Keratinocyte (primary cell): ENCODE data around the gene AIFM2. TPM values are rescaled to one million over a fixed set of nuclear protein-coding genes. Genes with fewer than 3 reads are reported as not detected.

ENCODE experiments used
- DNase-seq: peaks from one replicate; pipeline ENCODE4 v3.0.0-alpha.2; 2011; ENCODE audit warnings: low read depth, missing footprints, low spot score
- FAIRE-seq: peaks from 2 replicates; lab custom pipeline; 2011; peaks lifted over from hg19 to GRCh38; lab: Jason Lieb, UNC
- H2AFZ ChIP-seq: 2 replicates; pipeline ENCODE4 v1.6.0; 2012; ENCODE audit warnings: low read length, control low read depth, inconsistent platforms; ENCODE audit not compliant: control insufficient read depth
- H3K27ac ChIP-seq: 2 replicates; pipeline ENCODE4 v1.5.1; 2011; ENCODE audit warnings: low read length; ENCODE audit not compliant: control insufficient read depth, insufficient read depth
- H3K27me3 ChIP-seq: 3 replicates; pipeline ENCODE4 v1.6.0; 2011; ENCODE audit warnings: low read length; ENCODE audit not compliant: control insufficient read depth, insufficient read depth; ENCODE audit errors: extremely low read depth
- H3K36me3 ChIP-seq, 2 experiments: 2 replicates in 1 of 2; 3 replicates in 1 of 2; pipeline ENCODE4 v1.5.1; 2011; ENCODE audit warnings: low read length in 2 of 2, mild to moderate bottlenecking in 1 of 2; ENCODE audit not compliant: control insufficient read depth in 2 of 2, insufficient read depth in 2 of 2; ENCODE audit errors: extremely low read depth in 1 of 2
- H3K4me1 ChIP-seq: 3 replicates; pipeline ENCODE4 v1.5.1; 2011; ENCODE audit warnings: low read length; ENCODE audit not compliant: control insufficient read depth, insufficient read depth; ENCODE audit errors: extremely low read depth
- H3K4me2 ChIP-seq: 3 replicates; pipeline ENCODE4 v1.6.0; 2011; ENCODE audit warnings: low read depth, low read length; ENCODE audit not compliant: control insufficient read depth, insufficient read depth; ENCODE audit errors: extremely low read depth
- H3K4me3 ChIP-seq, 3 experiments: fragments of 200-600 bp in 1 of 3; sonication (generic) in 1 of 3; 2 replicates in 2 of 3; 3 replicates in 1 of 3; pipeline ENCODE4 v1.5.1; 2011 to 2016; ENCODE audit warnings: low read length in 3 of 3, mild to moderate bottlenecking in 3 of 3, control low read depth in 2 of 3, inconsistent platforms in 1 of 3, low read depth in 1 of 3, mixed read lengths in 1 of 3, mixed run types in 1 of 3, moderate library complexity in 1 of 3; ENCODE audit not compliant: control insufficient read depth in 2 of 3, insufficient read depth in 2 of 3; ENCODE audit errors: extremely low read depth in 1 of 3
- H3K79me2 ChIP-seq: 2 replicates; pipeline ENCODE4 v1.6.0; 2012; ENCODE audit warnings: low read length; ENCODE audit not compliant: control insufficient read depth, insufficient read depth
- H3K9ac ChIP-seq: 3 replicates; pipeline ENCODE4 v1.6.0; 2011; ENCODE audit warnings: low read length; ENCODE audit not compliant: control insufficient read depth, insufficient read depth; ENCODE audit errors: extremely low read depth
- H3K9me1 ChIP-seq: 3 replicates; pipeline ENCODE4 v1.6.0; 2011; ENCODE audit warnings: low read length; ENCODE audit not compliant: control insufficient read depth, insufficient read depth; ENCODE audit errors: extremely low read depth
- H3K9me3 ChIP-seq: 2 replicates; pipeline ENCODE4 v1.5.1; 2012; ENCODE audit warnings: low read depth, low read length; ENCODE audit not compliant: control insufficient read depth
- H4K20me1 ChIP-seq: 3 replicates; pipeline ENCODE4 v1.6.0; 2011; ENCODE audit warnings: low read length; ENCODE audit not compliant: control insufficient read depth, insufficient read depth; ENCODE audit errors: extremely low read depth
- CTCF ChIP-seq, 3 experiments: IDR thresholded peaks in 1 of 3; conservative IDR thresholded peaks in 1 of 3; optimal IDR thresholded peaks in 1 of 3; 2 replicates in 2 of 3; 3 replicates in 1 of 3; pipeline versions ENCODE3 to v1.5.1; 2011; ENCODE audit warnings: low read length in 3 of 3, mild to moderate bottlenecking in 3 of 3, moderate library complexity in 2 of 3, control low read depth in 1 of 3, inconsistent platforms in 1 of 3; ENCODE audit not compliant: insufficient read depth in 2 of 3; ENCODE audit errors: extremely low read depth in 1 of 3
- EZH2 ChIP-seq: IDR thresholded peaks from one replicate; pipeline ENCODE4 v1.6.1; 2012; ENCODE audit warnings: inconsistent platforms, mild to moderate bottlenecking, low read length, moderate library complexity
- dilution Hi-C: fragments of 300-500 bp; cut with MboI; formaldehyde crosslinking; loops from one replicate; pipeline ENCODE4 v1.7.0; 2020; ENCODE audit warnings: low sequenced_read_pairs; ENCODE audit not compliant: extremely low pct_ligation_motif_present
- polyA plus RNA-seq, 5 experiments: library from polyadenylated mRNA; depleted of rRNA in 3 of 5; stranded (reverse) in 3 of 5; stranded (forward) in 1 of 5; unstranded in 1 of 5; fragments of >200 nt; gene quantifications; 1 replicate in 1 of 5; 2 replicates in 3 of 5; 3 replicates in 1 of 5; pipeline versions ENCODE4 v1.2.1 to v1.2.3, GENCODE V29; 2011 to 2012; ENCODE audit warnings: missing spikeins in 2 of 5, low read depth in 1 of 5, low replicate concordance in 1 of 5

Gene AIFM2
- polyA plus RNA-seq, 1 donor (not counting 4 experiments of a cell fraction or from before 2014, with no cell fraction given) = 1.8 TPM

GRCh38 chr10:70155255-70155838, 22.7 kb upstream of the AIFM2 start:
- DNase-seq = no peak
- TF ChIP-seq CTCF (optimal IDR thresholded peaks at IDR 0.05 in 1 of 3, IDR thresholded peaks at IDR 0.05 in 1 of 3, conservative IDR thresholded peaks at IDR 0.05 in 1 of 3; ENCODE audit: extremely low read depth in 1 of 3, insufficient read depth in 2 of 3, low read length in 3 of 3) (no peak), EZH2 (no peak)
- dilution Hi-C loops = no loop called here
- no peaks in the 10 kb centered on the region for H3K9me3 ChIP-seq
- peaks cover 25 to 34% of the 10 kb centered on the region in 2 experiments for H3K36me3 ChIP-seq
- no peaks in the 10 kb centered on the region for H3K4me1 ChIP-seq
- H2AFZ ChIP-seq = no peak overlapping the region
- no peaks in the 10 kb centered on the region for H3K27me3 ChIP-seq
- H3K27ac ChIP-seq = no peak overlapping the region
- no peak for FAIRE-seq
- no peak overlapping the region for H3K4me2 ChIP-seq
- no peak overlapping the region for H3K9ac ChIP-seq
- no peaks in the 10 kb centered on the region for H3K9me1 ChIP-seq
- peaks cover 6% of the 10 kb centered on the region for H3K79me2 ChIP-seq
- no peak overlapping the region for H3K4me3 ChIP-seq
- H4K20me1 ChIP-seq = no peaks in the 10 kb centered on the region

- no peaks in the 10 kb centered on the region for H3K27me3 ChIP-seq
- no peak for DNase-seq
- no peaks in the 10 kb centered on the region for H3K9me1 ChIP-seq
- H3K9me3 ChIP-seq = no peaks in the 10 kb centered on the region
- no peak overlapping the region for H3K27ac ChIP-seq
- no peak overlapping the region for H3K9ac ChIP-seq
- H4K20me1 ChIP-seq = no peaks in the 10 kb centered on the region
- no peak overlapping the region for H3K4me3 ChIP-seq
- TF ChIP-seq EZH2 (no peak), CTCF (optimal IDR thresholded peaks at IDR 0.05 in 1 of 3, IDR thresholded peaks at IDR 0.05 in 1 of 3, conservative IDR thresholded peaks at IDR 0.05 in 1 of 3; ENCODE audit: extremely low read depth in 1 of 3, insufficient read depth in 2 of 3, low read length in 3 of 3) (no peak)
- peaks cover 2 to 15% of the 10 kb centered on the region in 2 experiments for H3K36me3 ChIP-seq
- no peak for FAIRE-seq
- H2AFZ ChIP-seq = no peak overlapping the region
- H3K79me2 ChIP-seq = peaks cover 13% of the 10 kb centered on the region
- dilution Hi-C loops = no loop called here
- no peak overlapping the region for H3K4me2 ChIP-seq
- H3K4me1 ChIP-seq = peaks cover 18% of the 10 kb centered on the region
Observed at GRCh38 chr10:70148516-70148915, 15.9 kb upstream of the AIFM2 start.
